OCI-LY7 (cell line): Measurements from ENCODE around the gene EXOC6B.
"Not testable (repeated sequence)": the region's sequence is repeated elsewhere in the genome, so short reads cannot be mapped to it uniquely, and the experiment has no call there.

Experiments
- CTCF ChIP-seq: fragments of 200-600 bp; sonication (generic); conservative IDR thresholded peaks from 2 replicates; pipeline ENCODE4 v1.5.1; 2014; ENCODE audit warnings: mild to moderate bottlenecking, antibody characterized with exemption, low read length, moderate library complexity, mixed read lengths
- EZH2phosphoT487 ChIP-seq: fragments of 200-600 bp; sonication (generic); IDR thresholded peaks from 2 replicates; pipeline ENCODE4 v1.6.1; 2018; ENCODE audit warnings: low read depth, borderline replicate concordance, mild to moderate bottlenecking, mixed run types, antibody characterized with exemption, low read length, moderate library complexity, mixed read lengths

- not testable (repeated sequence) for TF ChIP-seq EZH2phosphoT487, CTCF
Observed at GRCh38 chr2:72641221-72641620, 184.6 kb downstream of the EXOC6B start.
